ENCODE results near the gene EVL.
A peak's percentile ranks its signal among the peaks of the same experiment; 100 is the strongest.
"Not testable (repeated sequence)": the region's sequence is repeated elsewhere in the genome, so short reads cannot be mapped to it uniquely, and the experiment has no call there.

EVL gene

GRCh38 chr14:100038065-100038464 is 27.2 kb upstream of the EVL start:
- DNase-seq (ENCODE audit: low read depth), result no peak

DNA sequence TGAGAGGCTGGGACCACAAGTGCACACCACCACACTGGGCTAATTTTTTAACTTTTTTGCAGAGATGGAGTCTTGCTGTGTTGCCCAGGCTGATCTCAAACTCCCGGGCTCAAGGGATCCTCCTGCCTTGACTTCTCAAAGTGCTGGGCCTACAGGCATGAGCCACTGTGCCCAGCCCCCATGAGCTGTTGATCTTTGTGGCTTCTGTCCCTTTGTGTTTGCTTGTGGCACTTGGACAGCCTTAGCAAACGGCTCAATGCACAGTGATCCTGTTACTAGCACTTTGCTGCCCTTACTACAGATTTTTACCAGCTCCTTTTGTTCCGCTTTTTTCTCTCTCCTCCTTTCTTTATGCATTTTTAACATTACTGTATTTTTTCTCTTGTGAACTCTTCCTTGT is 25.3 kb upstream of the EVL start:
- DNase-seq (ENCODE audit: low read depth), result no peak

- no peak for DNase-seq (ENCODE audit: low read depth)
Measured at GRCh38 chr14:100041271-100041670, 24.0 kb upstream of the EVL start.

GRCh38 chr14:100042286-100042685 is 22.9 kb upstream of the EVL start:
- DNase-seq (ENCODE audit: low read depth), result no peak

DNA sequence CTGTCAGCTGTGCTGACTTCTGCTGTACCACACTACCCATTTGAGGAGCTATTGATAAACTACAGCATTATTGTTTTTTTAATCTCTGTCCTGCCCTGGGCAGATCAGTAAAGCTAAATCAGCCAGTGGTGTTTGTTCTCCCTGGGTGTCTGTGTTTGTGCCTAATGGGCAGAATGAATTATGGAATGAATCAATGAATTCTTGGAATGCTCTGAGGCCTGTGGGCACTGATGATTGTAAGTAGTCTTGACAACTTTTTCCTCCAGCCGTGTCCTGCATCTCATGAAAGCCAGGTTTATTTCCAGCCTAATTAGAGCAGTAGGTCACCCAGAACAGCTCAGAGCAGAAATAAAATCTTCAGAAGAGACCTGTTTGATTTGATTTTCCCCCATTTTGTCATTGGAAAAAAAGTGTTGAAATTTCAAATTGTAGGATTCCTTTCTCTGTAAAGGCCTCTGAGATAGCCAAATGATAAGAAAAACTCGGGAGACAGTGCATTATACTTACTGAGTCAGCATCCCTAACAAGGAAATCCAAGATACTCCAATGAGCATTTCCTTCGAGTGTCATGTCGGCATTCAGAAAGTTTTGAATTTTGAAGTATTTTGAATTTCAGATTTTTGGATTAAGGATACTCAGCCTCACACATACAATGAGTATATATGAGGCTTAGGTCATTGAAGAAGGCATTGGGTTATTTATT is 19.4 kb upstream of the EVL start:
- DNase-seq (ENCODE audit: low read depth), result no peak

DNA sequence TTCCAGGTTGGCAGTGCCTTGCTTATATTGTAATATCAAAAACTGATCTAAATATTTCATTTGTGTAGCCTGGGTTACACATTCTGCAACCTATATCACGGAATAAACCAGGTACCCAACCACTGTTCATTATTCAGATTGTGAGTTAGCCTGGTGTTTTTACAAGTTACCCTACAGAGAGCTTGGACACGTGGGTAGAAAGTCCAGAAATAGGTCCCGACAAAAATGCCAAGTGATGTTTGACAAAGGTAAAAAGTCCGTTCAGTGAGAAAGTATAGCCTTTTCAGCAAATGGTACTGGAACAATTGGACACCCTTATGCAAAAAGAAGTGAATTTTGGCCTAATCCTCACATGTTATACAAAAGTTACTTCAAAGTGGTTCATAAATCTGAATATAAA is 17.6 kb upstream of the EVL start:
- DNase-seq (ENCODE audit: low read depth), result no peak

DNA sequence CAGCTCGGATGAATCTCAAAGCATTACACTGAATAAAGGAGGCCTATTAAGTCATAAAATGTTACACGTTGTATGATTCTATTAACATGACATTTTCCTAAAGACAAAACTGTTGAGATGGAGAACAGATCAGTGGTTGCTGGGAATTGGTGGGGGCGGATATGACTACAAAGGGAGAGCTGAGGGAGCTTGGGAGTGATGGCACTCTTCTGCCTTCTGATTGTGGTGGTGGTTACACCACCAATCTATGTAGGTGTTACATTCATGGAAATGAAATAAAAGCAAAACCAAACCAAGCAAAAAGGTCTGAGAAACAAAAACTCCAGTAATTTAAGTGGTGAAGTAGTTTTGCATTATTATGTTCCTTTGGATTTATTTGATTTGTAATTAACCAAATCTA is 16.4 kb upstream of the EVL start:
- no peak for DNase-seq (ENCODE audit: low read depth)

DNA sequence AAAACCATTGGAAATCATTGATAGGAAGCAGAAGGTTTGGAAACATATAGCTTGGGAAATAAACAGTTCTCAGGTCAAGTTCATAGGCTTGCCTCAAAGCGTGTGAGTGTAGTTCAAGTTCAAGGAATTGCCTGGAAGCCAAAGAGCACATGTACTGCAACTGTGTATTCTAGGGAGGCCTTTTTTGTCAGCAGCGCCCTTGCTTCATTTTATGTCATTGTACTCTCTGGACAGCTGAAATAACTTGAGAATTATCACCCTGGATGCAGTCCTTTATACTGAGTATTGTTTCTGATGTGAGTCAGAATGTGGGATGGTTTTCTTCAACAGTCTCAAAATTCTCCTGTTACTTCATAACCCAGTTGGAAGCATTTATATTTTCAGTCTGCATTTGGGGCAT is 16.0 kb upstream of the EVL start:
- peak; percentile 37 for DNase-seq (ENCODE audit: low read depth)

DNA sequence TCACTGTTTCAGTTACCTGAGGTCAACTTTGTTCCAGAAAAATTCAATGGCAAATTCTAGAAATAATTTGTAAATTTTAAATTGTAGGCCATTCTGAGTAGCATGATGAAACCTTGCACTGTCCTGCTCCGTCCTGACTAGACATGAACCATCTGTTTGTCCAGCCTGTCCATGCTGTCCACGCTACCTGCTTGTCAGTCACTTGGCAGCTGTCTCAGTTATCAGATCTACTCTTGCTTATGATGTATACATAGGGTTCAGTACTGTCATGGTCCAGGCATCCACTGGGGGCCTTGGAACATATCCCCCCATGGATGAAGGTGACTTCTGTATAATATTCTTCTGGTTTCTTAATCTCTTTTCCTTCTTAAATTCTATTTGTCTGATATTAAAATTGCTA is 14.1 kb upstream of the EVL start:
- DNase-seq (ENCODE audit: low read depth), result no peak

DNA sequence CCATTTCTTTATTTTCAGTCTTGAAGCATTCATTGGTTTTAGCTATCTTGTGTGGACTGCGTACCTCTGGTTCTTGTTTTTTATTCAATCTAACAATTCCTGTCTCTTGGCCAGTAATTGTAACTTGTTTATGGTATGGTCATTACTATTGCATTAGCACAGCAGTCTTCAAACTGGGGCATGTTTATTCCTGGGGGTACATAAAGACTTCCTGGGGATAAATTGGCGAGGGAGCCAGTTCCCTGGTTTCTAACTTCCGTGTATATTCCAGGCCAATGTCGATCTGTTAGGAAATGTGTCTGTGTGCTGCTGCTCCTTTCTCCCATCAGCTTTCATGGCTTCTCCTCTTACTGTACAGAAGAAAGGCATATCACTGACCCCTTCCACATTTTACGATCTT is 13.7 kb upstream of the EVL start:
- no peak for DNase-seq (ENCODE audit: low read depth)

- DNase-seq (ENCODE audit: low read depth), result no peak
Measured at GRCh38 chr14:100052819-100053218, 12.4 kb upstream of the EVL start.

- no peak for DNase-seq (ENCODE audit: low read depth)
Measured at GRCh38 chr14:100054316-100055075, 10.7 kb upstream of the EVL start.

GRCh38 chr14:100056431-100056830 is 8.8 kb upstream of the EVL start:
- DNase-seq (ENCODE audit: low read depth), result no peak

GRCh38 chr14:100056964-100057795 is 8.0 kb upstream of the EVL start:
- DNase-seq (ENCODE audit: low read depth), result no peak

DNA sequence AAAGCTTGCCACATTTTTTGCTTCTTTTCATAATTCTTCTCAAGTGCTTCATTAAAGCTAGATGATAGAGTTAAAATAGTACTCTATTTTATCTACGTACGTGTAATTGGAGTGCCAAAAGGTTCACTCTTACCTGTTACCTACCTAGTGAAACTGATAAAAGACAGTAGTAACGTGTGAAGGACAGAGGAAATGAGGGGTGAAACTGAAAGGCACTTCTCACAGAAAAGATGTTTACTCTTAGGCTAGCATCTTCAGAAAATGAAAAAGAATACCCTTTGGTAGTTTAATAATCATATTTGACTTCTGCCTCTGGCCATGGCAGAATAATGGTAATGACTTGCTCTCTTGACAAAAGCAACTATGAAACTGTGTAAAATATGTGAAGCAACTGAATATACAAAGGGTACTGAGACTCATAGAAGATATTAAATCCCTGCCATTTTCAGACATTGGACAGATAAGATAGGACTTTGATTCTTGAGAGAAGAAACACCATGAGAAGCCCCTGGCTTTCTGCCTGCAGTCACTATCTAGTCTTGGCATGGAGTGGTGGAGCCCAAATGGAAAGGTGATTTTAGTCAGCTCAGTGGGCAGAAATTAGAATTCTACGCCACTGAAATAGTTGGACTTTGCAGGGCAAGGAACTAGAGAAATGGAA is 6.3 kb upstream of the EVL start:
- DNase-seq (ENCODE audit: low read depth), result no peak

DNA sequence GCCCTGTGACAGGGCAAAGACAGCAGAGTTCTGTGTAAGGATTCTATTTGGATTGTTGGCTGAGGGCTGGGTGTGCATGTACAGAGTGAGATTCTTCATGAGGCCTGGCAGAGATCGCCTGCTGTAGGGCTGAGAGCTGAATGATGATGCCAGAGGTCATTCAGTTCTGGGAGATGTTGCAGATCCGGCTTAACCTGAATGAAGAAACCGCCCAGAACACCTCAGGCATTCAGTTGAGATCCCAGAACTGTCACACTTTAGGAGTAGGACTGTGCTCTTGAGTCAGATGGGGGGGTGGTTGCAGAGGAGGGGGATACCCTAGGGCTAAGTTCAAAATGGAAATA is 5.8 kb upstream of the EVL start:
- no peak for DNase-seq (ENCODE audit: low read depth)

GRCh38 chr14:100060760-100061159 is 4.5 kb upstream of the EVL start:
- no peak for DNase-seq (ENCODE audit: low read depth)

- DNase-seq (ENCODE audit: low read depth), result no peak
Measured at GRCh38 chr14:100062590-100062989, 2.6 kb upstream of the EVL start.

GRCh38 chr14:100063314-100063941 is 1.8 kb upstream of the EVL start:
- no peak for DNase-seq (ENCODE audit: low read depth)

DNA sequence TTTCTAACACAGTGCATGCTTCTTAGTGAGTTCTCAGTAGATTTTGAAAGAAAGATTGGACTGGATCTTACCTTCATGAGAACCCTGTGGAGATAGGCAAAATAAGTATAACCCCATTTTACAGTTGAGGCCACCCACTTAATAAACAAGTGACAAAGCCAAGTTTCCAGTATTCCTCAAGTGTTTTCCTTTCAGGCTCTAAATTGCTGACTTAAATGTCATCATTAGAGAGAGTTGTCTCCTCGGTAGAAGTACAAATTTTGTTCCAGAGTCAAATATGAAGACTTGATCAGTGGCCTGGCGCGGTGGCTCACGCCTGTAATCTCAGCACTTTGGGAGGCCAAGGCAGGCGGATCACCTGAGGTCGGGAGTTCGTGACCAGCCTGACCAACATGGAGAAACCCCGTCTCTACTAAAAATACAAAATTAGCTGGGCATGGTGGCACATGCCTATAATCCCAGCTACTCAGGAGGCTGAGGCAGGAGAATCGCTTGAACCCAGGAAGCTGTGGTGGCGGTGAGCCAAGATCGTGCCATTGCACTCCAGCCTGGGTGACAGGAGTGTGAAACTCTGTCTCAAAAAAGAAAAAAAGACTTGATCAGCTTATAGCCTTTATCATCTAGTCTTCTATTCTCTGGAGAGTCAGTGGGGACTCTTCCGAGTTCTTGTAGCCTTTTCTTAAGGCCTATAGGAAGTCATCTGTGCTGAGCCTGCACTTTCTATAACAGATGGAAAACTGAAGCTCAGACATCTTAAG is 708 bp upstream of the EVL start:
- not testable (repeated sequence) for DNase-seq (ENCODE audit: low read depth)

DNA sequence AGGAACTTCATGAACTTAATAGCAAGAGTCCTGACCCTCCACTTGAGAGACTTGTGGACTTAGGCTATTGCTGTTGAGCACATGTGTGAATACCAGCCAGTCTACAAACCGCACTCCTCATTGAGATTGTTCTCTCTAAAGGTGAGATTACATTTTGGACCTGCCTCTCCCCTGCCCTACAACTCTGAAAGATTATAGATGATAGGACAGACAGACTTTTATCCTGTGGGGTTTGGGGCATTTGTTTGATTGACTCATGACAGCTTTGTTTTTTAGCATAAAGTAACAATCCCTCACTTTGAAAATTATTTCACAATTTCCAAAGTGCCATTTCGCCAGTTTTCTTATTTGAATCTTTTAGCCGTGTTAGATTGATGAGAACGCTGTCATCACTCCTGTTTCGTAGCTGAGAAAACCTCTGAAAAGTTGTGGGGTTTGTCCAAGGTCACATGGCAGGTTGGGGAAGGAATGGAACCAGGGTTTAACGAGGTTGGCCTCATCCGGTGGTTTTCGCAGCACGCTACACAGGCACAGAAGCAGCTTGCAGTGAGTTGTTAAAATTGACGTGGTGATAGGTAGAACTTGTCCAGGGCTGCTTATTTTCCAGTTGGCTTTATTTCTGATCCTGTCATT is 836 bp downstream of the EVL start:
- DNase-seq (ENCODE audit: low read depth), result no peak

Data from stromal cell of bone marrow (primary cell).